Measurements from ENCODE around the gene LTBP2. TPM values are rescaled to one million over a fixed set of nuclear protein-coding genes. Genes with fewer than 3 reads are reported as not detected.
A peak's percentile ranks its signal among the peaks of the same experiment; 100 is the strongest.

Gene LTBP2
- total RNA-seq, 1 experiment from 2014 or later, result 32.5 TPM

DNA sequence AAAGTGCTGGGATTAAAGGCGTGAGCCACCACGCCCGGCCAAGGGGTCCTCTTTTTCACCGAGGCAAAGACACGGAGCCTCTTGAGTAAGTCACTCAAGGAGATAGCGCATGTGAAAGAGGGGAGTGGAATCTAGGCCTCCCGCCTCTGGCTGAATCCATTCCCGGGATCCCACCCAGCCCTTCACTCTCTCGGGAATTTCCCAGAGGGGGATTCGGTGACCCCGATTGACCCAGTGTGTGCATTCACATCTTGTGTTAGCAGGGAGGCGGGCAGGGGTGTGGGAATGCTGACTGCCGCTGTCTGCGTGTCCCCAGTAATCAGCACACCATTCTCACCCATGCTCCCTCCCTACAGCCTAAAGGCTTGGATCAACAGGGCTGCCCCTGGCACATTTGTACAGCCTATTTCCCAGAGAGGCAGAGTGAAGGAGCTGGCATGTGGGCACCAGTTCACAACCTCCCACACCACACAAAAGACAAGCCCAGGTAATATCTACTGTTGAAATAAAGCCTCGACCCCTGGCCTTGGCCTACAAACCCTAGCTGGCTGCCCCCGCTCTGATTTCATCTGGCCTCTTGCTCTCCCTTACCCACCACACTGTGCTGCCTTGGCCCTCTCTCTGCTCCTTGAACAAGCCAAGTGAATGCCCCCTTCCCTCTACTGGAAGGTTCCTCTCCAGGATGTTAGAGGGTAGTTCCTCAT is 1.3 kb upstream of the LTBP2 start:
- DNase-seq (ENCODE audit: low read depth), result no peak

DNA sequence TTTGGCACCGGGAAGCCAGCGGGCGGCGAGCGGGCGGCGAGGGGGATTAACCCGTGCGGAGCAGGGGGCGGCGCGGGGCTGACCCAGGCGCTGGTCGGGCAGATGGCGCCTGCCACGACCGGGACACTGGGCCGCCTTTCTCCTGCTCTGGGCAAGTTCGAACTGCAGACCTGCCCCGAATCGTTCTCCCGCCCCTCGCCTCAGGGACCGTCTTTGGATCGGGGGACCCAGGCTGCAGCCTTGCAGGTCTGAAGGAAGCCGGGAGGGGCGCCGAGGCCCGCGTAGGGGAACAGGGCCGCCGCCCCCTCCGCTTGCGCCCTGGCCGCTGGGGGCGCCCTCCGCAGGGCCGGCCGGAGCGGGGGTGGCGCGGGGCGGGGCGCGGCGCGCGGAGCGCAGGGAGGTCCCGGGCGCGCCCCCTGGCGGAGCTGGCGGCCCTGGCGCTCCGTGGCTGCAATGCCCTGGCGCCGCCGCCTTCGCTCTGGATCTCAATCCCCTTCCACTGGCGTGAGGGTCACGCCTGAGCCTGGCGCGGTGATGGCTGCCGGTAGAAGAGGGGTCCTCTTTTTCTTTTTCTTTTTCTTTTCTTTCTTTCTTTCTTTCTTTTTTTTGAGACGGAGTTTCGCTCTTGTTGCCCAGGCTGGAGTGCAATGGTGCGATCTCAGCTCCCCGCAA is 449 bp upstream of the LTBP2 start:
- DNase-seq (ENCODE audit: low read depth), result peak; percentile 18

DNA sequence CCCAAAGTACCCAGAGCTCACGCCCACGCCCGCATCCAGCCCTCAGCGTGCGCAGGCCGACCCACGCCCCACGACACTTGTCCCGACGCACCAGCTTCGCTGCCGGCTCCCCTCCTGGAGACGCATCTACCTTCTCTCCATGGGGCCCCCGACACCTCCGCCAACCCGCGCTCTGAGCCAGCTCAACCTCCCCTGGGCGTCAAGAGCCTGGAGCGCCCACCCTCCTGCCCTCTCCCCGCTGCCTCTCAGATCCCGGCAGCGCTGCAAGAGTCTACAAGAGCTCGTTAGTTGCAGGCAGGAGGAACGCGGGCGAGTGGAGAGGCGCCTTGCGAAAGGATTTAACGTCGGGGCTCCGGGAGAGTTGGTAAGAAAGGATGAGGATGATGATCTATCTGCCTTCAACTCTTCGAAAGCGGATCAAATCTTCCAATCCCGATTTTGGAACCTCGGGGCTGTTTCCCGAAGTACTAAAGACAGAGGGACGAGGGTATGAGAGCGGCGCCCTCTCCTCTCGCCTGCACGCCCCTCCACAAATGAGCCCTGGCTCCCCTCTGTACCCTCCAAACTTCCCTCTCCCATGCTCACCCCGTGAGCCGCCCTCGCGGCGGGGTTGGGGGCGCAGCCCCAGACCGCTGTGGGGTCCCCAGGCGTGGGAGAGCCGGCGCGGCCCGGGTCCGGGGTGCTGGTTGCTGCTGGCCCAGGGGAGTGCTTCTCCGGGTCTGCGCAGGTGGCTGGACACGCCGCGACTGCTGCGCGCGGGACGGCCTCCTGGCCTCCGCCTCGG is 979 bp downstream of the LTBP2 start:
- DNase-seq (ENCODE audit: low read depth), result no peak

DNA sequence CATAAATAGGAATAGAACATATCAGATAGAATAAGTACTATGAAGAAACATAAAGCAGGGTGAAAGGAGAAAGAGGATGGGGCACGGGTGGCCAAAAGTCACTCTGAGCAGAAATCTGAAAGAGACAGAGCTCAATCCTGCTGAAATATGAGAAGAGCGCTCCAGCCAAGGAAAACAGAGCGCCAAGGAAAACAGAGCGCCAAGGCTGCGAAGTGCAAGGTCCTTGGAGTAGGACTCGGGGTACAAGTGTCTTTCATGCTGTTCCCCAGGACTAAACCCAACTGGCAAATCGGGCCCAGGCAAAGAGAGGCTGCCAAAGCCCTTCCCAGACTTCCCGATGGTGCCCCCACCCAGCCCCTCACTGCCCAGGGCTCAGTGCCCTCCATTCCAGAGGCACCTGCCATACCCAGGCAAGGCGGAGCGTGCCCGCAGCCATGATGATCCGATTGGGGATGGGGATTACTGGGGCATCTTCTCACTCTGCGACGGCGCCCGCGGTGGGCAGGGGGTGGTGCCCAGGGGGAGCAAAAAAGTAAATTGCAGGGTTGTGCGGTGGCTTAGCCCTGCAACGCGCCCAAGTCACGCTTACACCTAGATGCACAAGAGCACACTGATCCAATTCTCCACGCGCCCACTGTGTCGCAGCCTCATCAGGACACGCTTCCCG is 1.7 kb downstream of the LTBP2 start:
- DNase-seq (ENCODE audit: low read depth), result no peak

DNA sequence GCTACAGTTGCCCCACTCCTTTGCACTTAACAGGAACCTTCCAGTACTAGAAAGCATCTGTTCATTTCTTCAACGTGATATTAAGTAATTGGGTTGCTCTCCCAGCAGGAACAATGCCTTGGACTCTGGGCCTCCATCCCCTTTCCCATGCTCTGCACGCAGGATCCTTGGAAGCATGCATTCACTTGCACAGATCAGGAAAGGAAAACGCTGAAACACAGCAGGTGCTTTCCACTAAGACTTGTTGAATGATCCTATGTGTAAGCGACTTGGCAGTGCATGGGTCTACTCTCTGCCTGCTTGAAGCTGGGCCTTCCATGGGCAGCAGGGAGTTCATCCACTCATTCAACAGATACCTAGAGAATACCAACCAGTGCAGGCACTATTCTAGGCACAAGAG is 2.3 kb downstream of the LTBP2 start:
- DNase-seq (ENCODE audit: low read depth), result peak; percentile 15

DNA sequence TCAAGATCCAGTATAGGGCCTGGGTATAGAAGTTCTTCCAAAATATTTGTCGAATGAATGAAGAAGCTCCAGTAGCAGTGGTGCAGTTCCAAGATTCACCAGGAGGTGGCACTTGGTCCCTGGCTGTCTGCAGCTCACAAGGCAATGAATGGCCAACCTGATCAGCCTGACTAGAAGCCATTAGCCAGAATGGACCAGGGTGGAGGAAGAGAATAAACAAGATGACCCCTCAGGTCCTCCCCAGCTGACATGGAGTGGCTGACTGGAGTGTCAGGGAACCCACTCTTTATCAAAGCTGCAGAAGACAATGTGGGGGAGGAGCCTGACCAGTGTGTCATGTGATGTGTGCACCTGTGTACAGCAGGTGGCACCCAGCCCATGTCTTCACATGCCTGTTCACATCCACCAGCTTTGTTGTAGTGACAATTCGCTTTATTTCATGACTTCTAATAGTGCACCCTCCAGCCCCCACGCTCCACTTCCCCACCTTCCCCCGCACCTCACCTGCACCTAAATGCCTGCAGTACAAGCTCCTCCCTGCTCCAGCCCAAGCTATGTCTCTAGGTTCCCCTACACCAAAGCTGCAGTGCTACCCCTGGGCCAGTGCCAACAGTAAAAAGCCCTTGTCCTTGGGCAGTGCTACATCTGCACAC is 3.0 kb downstream of the LTBP2 start:
- peak; percentile 79 for DNase-seq (ENCODE audit: low read depth)

DNA sequence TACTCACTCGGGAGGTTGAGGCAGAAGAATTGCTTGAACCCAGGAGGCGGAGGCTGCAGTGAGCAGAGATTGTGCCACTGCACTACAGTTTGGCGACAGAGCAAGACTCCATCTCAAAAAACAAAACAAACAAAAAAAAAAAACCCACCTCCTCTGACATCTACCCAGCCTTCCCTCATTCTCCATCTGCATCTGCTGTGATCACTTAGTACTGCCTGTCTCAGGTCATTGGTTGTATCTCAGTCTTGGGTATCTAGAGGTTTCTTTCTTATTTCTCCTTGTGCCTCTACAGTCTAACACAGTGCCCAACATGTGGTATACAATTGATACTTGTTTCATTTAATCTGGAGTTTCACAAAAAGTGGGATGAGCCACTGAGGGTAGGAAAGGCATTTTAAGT is 5.3 kb downstream of the LTBP2 start:
- DNase-seq (ENCODE audit: low read depth), result no peak

DNA sequence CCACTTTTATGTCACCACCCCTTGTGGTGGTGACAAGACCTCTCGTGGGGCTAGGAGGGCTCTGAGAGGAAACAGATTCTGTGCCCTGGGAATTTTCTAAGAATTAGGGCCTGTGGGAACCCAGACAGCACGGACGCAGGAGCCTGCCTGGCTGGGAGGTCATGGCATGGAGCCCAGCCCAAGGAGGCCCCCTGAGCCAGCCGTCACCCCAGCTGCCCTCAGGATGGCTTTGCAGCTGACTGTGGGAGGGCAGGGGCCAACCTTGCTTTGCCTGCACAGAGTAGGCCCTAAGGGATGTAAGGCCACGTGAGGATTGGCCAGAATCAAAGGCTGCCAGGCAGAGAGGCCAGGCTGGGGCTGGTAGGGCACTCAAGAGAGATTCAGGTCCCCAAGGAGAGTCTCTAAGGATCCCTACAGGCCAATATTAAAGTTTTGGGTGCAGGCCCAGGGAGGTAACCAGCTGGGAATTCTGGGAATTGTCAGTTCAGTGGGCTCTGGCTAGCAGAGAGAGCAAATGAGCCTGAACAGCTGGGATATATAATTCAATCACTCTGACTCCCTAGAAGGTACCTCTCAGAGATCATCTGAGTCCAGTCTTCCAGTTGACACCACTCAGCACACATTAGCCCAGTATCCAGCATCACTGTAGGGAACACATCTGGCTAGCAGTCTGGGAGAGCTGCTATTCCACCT is 6.4 kb downstream of the LTBP2 start:
- no peak for DNase-seq (ENCODE audit: low read depth)

DNA sequence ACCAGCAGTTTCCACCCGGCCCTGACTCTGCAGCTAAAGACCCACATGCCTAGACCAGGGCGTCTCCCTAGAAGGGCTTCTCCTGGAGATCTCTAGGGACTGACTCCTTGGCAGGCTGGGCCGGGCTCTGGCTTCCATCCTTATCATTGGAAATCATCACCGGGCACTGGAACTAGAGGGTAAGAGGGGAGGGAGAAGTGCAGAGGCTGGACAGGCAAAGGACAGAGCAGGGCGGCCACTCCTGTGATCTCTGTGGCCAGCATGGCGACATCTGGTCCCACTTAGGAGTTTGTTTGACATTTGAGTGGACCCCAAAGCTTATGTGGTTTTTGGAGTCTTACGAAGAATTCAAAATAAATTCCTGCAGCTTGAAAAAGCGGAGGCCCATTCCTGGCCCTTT is 7.1 kb downstream of the LTBP2 start:
- no peak for DNase-seq (ENCODE audit: low read depth)

DNA sequence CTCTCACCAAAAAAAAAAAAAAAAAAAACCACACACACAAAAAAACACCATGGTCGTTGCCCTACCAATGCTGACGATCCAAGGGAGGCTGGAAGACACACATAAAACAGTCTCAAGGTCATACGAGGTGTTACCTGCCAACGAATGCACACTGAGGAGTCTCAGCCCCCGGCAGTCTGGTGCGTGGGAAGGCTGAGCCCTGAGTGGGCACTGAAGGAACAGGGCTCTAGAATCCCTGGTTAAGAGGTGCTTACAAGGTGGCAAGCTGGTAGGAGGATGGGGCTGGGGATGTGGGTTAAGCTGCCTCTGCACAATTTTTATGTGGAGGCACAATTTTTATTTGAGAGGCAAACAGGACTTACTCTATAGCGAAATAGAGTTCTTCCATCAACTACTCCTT is 7.9 kb downstream of the LTBP2 start:
- no peak for DNase-seq (ENCODE audit: low read depth)

DNA sequence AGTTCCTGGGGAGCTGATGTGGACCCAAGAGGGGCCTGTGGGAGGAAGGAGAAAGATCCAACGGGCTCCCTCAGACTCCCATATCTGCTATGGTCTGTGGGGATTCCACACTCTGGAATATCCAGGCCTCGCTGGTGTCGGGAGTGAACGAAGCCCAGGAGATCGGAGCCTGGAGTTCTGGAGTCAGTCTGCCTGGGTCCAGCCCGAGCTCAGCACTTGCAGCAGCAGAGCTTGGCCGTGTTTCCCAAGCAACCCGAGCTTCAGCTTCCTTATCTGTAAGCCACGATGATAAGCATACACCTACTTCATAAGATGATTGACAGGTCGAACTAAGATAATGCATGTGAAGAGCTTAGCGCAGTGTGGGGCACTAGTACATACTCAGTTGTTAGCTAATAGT is 10.1 kb downstream of the LTBP2 start:
- DNase-seq (ENCODE audit: low read depth), result no peak

DNA sequence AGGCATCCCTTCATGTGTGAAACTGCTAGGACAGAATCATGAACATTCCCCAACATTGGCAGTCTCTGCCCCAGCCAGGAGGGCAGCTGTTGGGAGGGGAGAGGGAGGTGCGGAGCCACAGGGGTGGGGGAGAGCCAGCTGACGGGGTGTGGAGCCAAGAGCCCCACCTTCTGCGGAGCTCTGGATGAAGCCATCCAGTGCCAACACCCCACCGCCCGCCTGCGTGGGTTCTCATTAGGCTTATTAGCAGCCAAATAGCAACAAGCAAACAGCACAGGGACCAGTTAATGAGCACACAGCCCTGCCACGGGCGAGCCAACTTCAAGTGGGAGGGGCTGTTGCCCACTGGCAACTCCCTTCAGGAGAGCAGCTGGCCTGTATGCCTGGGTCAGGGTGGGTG is 12.1 kb downstream of the LTBP2 start:
- no peak for DNase-seq (ENCODE audit: low read depth)

DNA sequence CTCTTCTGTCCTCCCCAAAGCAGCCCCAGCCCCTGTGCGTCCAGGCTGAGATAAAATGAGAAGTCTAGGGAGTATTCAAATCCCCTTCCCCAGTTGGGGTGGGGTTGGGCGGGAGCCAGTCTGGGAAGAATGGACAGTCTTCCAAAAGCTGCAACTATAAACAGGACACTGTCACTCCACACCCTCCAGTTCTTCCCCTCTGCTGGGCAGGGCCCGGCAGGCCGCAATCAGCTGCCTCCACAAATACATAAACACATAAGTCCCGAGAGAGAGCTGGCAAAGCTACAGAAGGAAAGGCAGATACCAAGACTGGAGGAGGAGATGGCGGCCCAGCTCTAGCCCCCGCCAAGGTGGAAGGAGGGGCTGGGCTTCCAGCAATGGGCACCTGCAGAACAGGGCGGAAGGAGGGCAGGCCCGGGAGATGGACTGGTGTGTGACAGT is 12.7 kb downstream of the LTBP2 start:
- DNase-seq (ENCODE audit: low read depth), result no peak

DNA sequence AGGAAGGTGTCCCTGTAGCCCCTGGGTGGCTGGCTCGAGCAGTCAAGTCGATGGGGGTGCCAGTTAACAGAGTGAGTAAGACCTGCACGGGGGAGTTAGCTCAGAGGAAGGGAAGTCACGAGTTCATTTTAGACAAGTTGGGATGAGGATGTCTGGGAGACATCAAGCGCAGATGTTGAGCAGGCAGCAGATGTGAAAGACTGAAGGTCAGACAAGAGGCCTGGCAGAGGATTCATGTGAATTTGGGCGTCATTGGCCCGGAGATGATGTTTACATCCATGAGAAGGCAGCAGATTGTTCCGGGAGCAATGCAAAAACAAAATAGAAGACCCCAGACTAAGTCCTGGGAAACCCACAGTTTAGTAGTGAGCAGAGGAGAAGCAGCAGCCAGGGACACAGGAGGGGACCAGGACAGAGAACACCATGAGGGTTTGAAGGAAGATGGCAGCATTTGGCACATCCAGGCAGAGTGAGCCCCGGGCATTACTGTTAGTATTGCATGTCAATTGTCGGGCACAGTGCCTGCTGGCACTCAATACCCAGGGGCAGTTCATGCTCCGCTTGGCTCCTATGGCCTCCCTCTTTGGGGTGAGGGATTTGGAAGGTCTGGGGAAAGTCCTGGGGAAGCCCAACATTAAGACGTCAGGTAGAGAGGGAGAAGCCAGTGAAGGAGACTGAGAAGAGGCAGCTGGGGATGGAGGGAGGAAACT is 15.1 kb downstream of the LTBP2 start:
- no peak for DNase-seq (ENCODE audit: low read depth)

DNA sequence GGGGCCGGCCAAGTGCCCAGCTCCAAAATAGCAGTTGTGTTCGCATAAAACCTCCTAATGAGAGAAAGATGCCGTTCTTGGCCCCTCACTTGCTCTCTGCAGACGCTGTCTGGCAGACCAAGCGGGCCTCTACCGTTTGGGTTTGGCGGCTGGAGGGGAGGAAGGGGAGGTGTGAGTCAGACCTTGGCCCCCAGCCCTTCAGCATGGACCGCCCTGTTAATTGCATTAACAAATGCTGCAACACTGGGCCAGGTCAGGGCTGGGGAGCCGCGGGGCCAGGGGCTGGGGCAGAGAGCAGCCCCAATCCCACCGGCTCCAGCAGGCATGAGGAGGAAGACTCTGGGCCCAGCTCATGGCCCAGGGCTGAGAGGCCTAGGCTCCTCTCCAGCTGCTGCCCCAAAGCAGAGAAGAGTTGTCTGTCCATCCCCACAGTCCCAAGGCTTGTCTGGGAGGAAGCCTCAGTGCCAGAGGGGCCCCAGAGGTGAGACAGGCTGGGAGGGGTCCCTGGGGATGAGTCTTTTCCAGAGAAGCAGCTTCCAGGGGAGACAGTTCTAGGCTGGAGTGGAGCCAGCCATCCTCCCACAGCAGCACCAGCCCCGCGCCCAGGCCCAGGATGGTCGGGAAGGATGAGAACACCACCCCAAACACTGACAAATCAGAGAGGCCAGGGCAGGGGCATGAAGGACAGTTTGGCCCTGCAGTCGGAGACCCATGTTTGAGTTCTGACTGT is 16.9 kb downstream of the LTBP2 start:
- no peak for DNase-seq (ENCODE audit: low read depth)

DNA sequence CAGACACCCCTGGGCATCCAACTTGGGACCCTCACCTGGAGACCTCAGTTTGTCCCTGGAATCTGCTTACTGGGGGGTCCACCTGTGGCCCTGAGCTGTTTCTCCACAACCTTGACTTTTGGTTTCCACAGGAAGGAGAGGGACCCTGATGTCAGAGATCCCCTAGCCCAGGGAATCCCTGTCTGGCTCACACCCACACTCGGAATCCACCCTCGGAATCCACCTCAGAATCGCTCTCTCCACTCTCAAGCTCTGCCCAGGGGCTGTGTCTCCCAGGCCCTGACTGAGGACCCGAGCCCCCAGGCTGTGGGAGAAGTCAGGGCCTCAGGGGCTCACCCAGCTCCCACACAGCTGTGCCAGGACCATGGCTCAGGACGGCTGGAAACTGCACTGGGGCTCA is 17.4 kb downstream of the LTBP2 start:
- DNase-seq (ENCODE audit: low read depth), result no peak

DNA sequence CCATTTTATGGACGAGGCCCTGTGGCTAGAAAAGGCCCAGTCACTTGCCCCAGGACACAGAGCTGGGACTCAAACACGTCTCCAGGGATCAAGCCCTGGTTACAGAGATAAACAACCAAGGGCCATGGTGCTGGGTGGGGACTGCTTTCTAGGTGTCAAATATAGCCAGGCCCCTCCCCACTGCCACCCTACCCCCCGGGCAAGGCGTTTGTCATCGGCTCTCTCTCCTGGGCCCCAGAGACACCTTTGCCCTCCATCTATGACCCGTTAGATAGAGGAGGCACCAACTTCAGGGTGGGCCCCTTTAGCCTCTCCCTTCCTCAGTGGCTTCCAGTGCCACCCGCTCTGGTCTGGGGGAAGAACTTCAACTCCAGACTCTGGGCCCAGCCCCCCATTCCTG is 18.0 kb downstream of the LTBP2 start:
- DNase-seq (ENCODE audit: low read depth), result no peak

DNA sequence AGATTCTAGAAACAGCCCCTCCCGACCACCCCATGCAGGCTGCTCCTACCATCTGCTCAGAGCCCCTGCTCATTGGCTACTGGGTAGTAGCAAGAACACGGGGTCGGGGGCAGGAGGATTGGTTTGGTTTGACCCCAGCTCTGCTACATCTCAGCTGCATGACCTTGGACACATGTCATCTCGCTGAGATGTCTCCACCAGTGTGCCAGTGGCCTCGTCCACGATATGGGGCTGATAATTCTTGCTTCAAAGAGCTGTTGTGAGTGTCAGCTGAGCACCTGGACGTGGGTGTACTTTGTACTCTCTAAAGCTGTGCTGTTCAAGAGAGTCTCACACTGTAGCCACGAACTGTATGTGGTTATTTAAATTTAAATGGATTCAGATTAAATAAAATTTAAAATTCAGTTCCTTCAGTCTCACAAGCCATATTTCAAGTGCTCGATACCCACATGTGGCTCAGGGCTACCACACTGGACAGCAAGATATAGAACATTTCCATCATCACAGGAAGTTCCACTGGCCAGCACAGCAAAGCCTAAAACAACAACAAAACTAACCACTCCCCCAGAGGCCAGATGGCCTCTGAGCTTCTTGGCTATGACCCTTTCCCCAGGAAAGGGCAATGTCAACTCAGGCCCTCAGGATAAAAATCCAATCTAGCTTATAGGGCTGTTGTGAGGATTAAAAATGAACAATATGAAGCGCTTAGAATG is 18.6 kb downstream of the LTBP2 start:
- DNase-seq (ENCODE audit: low read depth), result no peak
